Activated naive CD8-positive, alpha-beta T cell treated with anti-CD3 and anti-CD28 coated beads, Interleukin-2, amount 50 U/mL, for 24 hours (primary cell): ENCODE results near the gene BTBD9.
A peak's percentile ranks its signal among the peaks of the same experiment; 100 is the strongest.

Experiments used
- ATAC-seq: fragments of 150-1000 bp; cut with Tn5 transposase; one replicate; pipeline ENCODE4 v1.10.0; 2021
- DNase-seq: peaks from one replicate; pipeline ENCODE4 v3.0.0; 2021
- H3K27ac Mint-ChIP-seq: one replicate; pipeline ENCODE4 v1.8.0; 2021; ENCODE audit warnings: mild to moderate bottlenecking, mixed read lengths
- H3K27me3 Mint-ChIP-seq: one replicate; pipeline ENCODE4 v1.8.0; 2021; ENCODE audit warnings: mixed read lengths
- H3K36me3 Mint-ChIP-seq: one replicate; pipeline ENCODE4 v1.8.0; 2021; ENCODE audit warnings: low read depth, mixed read lengths
- H3K4me1 Mint-ChIP-seq: one replicate; pipeline ENCODE4 v1.8.0; 2021; ENCODE audit warnings: mixed read lengths
- H3K4me3 Mint-ChIP-seq: one replicate; pipeline ENCODE4 v1.8.0; 2021; ENCODE audit warnings: mild to moderate bottlenecking, moderate library complexity, mixed read lengths
- H3K9me3 Mint-ChIP-seq: one replicate; pipeline ENCODE4 v1.8.0; 2021; ENCODE audit warnings: mixed read lengths

BTBD9 gene

GRCh38 chr6:38505826-38506225, 133.9 kb downstream of the BTBD9 start:
- DNase-seq = no peak
- H3K4me1 Mint-ChIP-seq = peaks cover 3% of the 10 kb centered on the region
- no peaks in the 10 kb centered on the region for H3K36me3 Mint-ChIP-seq
- H3K27me3 Mint-ChIP-seq = no peaks in the 10 kb centered on the region
- H3K27ac Mint-ChIP-seq = no peak overlapping the region
- no peak overlapping the region for H3K4me3 Mint-ChIP-seq
- ATAC-seq = no peak
- H3K9me3 Mint-ChIP-seq = no peaks in the 10 kb centered on the region

DNA sequence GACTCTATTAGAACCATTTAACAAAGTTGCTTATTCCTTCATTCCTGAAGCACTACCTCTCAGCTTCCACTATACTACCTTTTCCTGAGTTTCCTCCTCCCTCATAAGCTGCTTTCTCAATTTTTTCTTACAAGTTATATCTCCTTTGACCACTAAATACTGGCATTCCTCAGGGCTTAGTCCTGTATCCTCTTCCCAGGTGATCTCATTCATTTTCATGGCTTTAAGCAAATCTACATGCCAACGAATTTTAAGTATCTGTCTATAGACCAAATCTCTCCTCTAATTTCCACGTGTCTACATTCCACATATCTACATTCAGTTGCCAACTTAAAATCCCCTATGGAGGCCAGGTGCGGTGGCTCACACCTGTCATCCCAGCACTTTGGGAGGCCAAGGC, 134.7 kb downstream of the BTBD9 start:
- no peak for ATAC-seq
- Mint-ChIP-seq H3K27ac (no peak overlapping the region), H3K27me3 (no peaks in the 10 kb centered on the region), H3K4me3 (no peak overlapping the region), H3K36me3 (no peaks in the 10 kb centered on the region), H3K9me3 (no peaks in the 10 kb centered on the region), H3K4me1 (peaks cover 2% of the 10 kb centered on the region)
- DNase-seq = no peak

DNA sequence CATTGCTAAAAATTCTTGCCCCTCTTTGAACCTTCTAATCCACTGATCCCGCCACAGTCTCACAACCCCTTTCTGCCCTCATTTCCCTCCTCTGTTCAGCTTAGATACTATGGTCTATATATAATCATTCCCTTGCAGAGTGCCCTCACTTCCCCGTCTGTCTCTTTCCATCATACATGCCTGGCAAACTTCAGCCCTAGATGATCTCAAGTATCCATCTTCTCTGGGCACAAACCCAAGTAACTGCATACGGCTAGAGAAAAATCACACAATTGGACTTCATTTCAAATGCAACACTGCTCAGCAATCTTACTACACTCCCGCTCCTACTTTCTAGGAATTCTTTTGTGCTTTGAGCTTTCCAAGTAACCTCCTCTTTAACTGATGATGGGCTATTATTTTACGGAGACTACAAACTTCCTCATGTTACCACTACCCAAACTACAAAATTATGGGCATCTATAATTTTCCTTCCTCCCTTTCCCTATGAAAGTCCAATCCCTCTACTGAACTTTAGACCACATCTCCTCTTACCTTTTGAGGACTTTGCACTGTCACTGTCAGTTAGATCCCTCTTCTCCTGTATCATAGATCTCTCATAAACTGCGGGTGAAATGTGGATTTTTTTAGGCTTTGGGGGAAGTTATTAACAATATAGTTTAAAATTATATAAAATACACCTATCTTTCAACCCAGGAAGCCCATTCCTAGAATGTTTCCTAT, 135.6 kb downstream of the BTBD9 start:
- no peak overlapping the region for H3K4me3 Mint-ChIP-seq
- no peak for ATAC-seq
- no peak for DNase-seq
- H3K4me1 Mint-ChIP-seq = no peaks in the 10 kb centered on the region
- no peaks in the 10 kb centered on the region for H3K9me3 Mint-ChIP-seq
- H3K27ac Mint-ChIP-seq = no peak overlapping the region
- no peaks in the 10 kb centered on the region for H3K27me3 Mint-ChIP-seq
- H3K36me3 Mint-ChIP-seq = no peaks in the 10 kb centered on the region

DNA sequence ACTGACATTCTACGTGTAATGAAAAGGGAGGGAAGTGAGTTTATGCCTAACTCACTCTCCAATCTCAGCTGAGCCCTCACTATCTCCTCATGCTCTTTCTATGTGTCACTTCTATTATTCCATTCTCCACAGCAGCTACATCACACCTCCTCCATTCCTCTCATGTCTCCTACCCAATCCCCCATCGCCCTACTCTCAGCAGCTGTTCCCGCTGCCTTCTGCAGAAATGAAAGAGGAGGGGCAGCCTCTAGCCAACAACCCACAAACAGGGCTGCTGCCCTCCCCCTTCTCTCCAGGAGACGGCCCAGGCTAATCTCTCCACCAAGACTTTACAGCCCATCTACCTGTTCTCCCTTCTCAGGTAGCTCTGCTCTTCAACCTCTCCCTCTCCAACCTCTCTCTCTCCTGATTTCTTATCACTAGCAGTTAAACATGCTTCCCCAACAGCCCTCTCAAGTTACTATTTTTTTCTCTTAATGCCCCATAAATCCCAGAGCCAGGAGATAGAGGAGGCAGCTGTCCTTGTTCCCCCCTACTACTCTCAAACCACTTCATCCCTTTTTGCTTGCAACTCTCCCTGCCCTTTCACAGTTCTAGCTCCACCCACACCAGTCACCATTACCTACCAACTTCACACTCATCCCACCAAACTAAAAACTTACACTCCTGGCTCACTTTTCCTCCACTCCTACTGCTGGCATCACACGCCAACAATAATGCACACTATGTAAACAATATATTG, 136.5 kb downstream of the BTBD9 start:
- no peaks in the 10 kb centered on the region for H3K27me3 Mint-ChIP-seq
- DNase-seq = no peak
- no peak for ATAC-seq
- H3K9me3 Mint-ChIP-seq = no peaks in the 10 kb centered on the region
- H3K36me3 Mint-ChIP-seq = no peaks in the 10 kb centered on the region
- H3K4me1 Mint-ChIP-seq = no peaks in the 10 kb centered on the region
- no peak overlapping the region for H3K27ac Mint-ChIP-seq
- H3K4me3 Mint-ChIP-seq = no peak overlapping the region

DNA sequence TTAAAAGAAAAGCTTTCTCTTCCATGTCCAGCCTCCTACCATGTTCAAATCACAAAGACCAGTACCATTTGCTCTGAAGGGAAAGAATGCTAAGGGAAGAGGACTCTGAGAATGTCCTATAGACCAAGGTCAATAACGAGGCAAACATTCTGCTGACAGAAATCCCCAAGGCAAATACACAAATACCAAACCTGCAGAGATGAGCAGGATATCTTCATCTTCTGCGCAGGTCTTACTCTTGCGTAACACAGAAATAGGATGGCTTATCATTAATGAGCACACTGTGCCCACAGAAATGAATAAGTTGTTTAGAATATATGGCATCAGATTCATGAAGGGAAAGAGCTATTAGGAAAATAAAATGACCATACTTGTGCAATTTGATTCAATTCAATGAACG, 137.3 kb downstream of the BTBD9 start:
- DNase-seq (no peak), ATAC-seq (no peak)
- H3K27ac Mint-ChIP-seq = no peak overlapping the region
- no peaks in the 10 kb centered on the region for H3K4me1 Mint-ChIP-seq
- no peaks in the 10 kb centered on the region for H3K36me3 Mint-ChIP-seq
- no peaks in the 10 kb centered on the region for H3K27me3 Mint-ChIP-seq
- no peak overlapping the region for H3K4me3 Mint-ChIP-seq
- H3K9me3 Mint-ChIP-seq = no peaks in the 10 kb centered on the region

- Mint-ChIP-seq H3K4me1 (no peaks in the 10 kb centered on the region), H3K27ac (no peak overlapping the region), H3K9me3 (no peaks in the 10 kb centered on the region), H3K27me3 (no peaks in the 10 kb centered on the region), H3K4me3 (no peak overlapping the region), H3K36me3 (no peaks in the 10 kb centered on the region)
- no peak for ATAC-seq
- no peak for DNase-seq
Measured at GRCh38 chr6:38501931-38502330, 137.8 kb downstream of the BTBD9 start.

- H3K4me1 Mint-ChIP-seq = peaks cover 9% of the 10 kb centered on the region
- no peaks in the 10 kb centered on the region for H3K36me3 Mint-ChIP-seq
- no peak overlapping the region for H3K4me3 Mint-ChIP-seq
- DNase-seq (no peak), ATAC-seq (no peak)
- no peaks in the 10 kb centered on the region for H3K27me3 Mint-ChIP-seq
- H3K9me3 Mint-ChIP-seq = no peaks in the 10 kb centered on the region
- H3K27ac Mint-ChIP-seq = no peak overlapping the region
Measured at GRCh38 chr6:38499529-38500096, 140.1 kb downstream of the BTBD9 start.

GRCh38 chr6:38498805-38499445, 140.8 kb downstream of the BTBD9 start:
- Mint-ChIP-seq H3K27ac (no peak overlapping the region), H3K27me3 (no peaks in the 10 kb centered on the region), H3K4me1 (peaks cover 9% of the 10 kb centered on the region), H3K9me3 (no peaks in the 10 kb centered on the region), H3K36me3 (no peaks in the 10 kb centered on the region), H3K4me3 (no peak overlapping the region)
- DNase-seq (no peak), ATAC-seq (no peak)

DNA sequence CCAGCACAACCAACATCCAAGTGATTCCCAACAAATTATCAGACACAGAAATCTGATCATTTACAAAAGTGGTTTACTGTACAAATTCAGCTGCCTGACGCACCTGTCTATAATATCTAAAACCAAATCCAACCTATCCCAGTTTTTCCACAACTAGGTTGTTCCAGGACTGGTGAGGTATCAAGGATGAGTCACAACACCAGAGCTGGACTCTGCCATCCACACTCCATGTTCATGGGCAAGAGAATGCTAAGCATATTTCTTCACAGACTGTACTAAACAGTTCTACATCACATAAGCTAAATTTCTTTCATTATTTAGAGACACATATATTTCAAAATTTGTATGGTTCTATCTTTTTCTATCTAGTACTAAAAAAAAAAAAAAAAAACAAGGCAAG, 141.6 kb downstream of the BTBD9 start:
- DNase-seq = no peak
- Mint-ChIP-seq H3K27me3 (no peaks in the 10 kb centered on the region), H3K4me1 (peaks cover 9% of the 10 kb centered on the region), H3K27ac (no peak overlapping the region), H3K9me3 (no peaks in the 10 kb centered on the region), H3K4me3 (no peak overlapping the region), H3K36me3 (no peaks in the 10 kb centered on the region)
- no peak for ATAC-seq

GRCh38 chr6:38497546-38497945, 142.2 kb downstream of the BTBD9 start:
- Mint-ChIP-seq H3K4me1 (peaks cover 9% of the 10 kb centered on the region), H3K9me3 (no peaks in the 10 kb centered on the region), H3K27ac (no peak overlapping the region), H3K27me3 (no peaks in the 10 kb centered on the region), H3K4me3 (no peak overlapping the region), H3K36me3 (no peaks in the 10 kb centered on the region)
- ATAC-seq (no peak), DNase-seq (no peak)

DNA sequence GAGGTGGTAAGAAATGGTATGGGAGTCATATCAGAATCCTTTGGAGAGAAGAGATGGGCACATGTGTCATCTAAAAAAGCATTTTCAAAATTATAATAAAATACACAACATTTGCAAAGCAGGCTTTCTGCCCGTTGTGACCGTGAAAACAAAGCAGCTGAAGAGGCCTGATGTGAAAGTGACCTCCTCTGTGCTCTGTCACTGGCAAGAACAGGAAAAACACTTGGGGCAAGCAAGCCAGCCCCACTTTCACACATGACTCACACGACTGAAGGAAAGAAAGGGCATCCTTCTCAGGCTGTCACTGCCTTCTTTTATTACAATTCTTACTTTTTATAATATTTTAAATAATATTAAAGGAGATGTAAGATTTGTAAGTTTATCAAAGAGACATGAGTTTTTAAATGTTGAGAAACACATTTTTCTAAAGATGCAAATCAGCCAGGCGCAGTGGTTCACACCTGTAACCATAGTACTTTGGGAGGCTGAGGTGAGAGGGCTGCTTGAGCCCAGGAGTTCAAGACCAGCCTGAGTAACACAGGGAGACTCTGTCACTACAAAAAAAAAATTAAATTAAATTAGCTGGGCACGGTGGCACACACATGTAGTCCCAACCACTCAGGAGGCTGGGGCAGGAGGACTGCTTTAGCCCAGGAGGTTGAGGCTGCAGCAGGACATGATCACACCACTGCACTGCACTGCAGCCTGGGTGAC, 143.7 kb downstream of the BTBD9 start:
- ATAC-seq (peak; percentile 80), DNase-seq (peak; percentile 16)
- H3K4me1 Mint-ChIP-seq = peaks cover 9% of the 10 kb centered on the region
- H3K27ac Mint-ChIP-seq = no peak overlapping the region
- no peaks in the 10 kb centered on the region for H3K36me3 Mint-ChIP-seq
- H3K27me3 Mint-ChIP-seq = no peaks in the 10 kb centered on the region
- no peak overlapping the region for H3K4me3 Mint-ChIP-seq
- no peaks in the 10 kb centered on the region for H3K9me3 Mint-ChIP-seq

GRCh38 chr6:38495518-38495917, 144.2 kb downstream of the BTBD9 start:
- DNase-seq (no peak), ATAC-seq (peak; percentile 52)
- peak overlapping the region; percentile 3 for H3K27ac Mint-ChIP-seq
- no peaks in the 10 kb centered on the region for H3K27me3 Mint-ChIP-seq
- H3K4me3 Mint-ChIP-seq = no peak overlapping the region
- no peaks in the 10 kb centered on the region for H3K9me3 Mint-ChIP-seq
- H3K4me1 Mint-ChIP-seq = peaks cover 9% of the 10 kb centered on the region
- H3K36me3 Mint-ChIP-seq = no peaks in the 10 kb centered on the region

DNA sequence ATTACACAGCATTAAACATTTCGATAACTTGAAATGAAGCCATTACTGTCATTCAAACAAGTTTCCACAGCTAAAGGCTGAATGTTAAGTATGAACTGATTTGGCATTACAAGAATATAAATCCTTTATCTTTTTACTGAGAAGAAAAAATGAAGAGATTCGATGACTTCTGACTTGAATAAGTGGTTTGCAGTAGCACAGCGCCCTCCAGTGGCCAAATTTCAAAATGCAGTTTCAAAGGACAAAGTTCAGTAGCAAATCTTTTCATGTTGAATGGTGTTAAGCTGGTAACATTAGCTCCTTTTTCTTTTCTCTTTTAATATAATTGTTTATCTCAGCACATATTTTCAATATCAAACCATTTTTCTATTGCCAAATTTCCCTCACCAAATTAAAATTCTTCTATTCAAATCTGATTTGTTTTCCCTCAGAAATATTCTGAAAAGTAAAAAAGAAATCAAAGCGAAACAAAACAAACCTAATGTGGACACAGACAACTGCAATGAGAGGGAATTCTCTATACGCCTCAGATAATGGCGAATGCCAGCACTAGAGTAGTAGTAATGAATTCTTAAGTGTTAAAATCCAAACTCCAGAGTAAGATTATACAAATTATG, 145.7 kb downstream of the BTBD9 start:
- no peaks in the 10 kb centered on the region for H3K36me3 Mint-ChIP-seq
- DNase-seq (peak; percentile 84), ATAC-seq (no peak)
- no peaks in the 10 kb centered on the region for H3K27me3 Mint-ChIP-seq
- H3K9me3 Mint-ChIP-seq = no peaks in the 10 kb centered on the region
- H3K4me3 Mint-ChIP-seq = no peak overlapping the region
- H3K4me1 Mint-ChIP-seq = peaks cover 9% of the 10 kb centered on the region
- H3K27ac Mint-ChIP-seq = no peak overlapping the region

GRCh38 chr6:38492031-38492430, 147.7 kb downstream of the BTBD9 start:
- Mint-ChIP-seq H3K36me3 (no peaks in the 10 kb centered on the region), H3K9me3 (no peaks in the 10 kb centered on the region), H3K27ac (no peak overlapping the region), H3K27me3 (no peaks in the 10 kb centered on the region), H3K4me3 (no peak overlapping the region), H3K4me1 (peaks cover 9% of the 10 kb centered on the region)
- no peak for DNase-seq
- no peak for ATAC-seq
